H9 (cell line): ENCODE results near the gene KIF18B. TPM values are rescaled to one million over a fixed set of nuclear protein-coding genes. Genes with fewer than 3 reads are reported as not detected.

Experiments used
- DNase-seq: peaks from one replicate; pipeline ENCODE4 v3.0.0-alpha.2; 2017
- H2AFZ ChIP-seq: one replicate; pipeline ENCODE4 v1.6.1; 2013; ENCODE audit warnings: mild to moderate bottlenecking, low read length, control low read depth, moderate library complexity
- H2AK5ac ChIP-seq: 2 replicates; pipeline ENCODE4 v1.6.1; 2013; ENCODE audit warnings: low read length, control low read depth, mixed read lengths; ENCODE audit not compliant: insufficient read length
- H2BK120ac ChIP-seq: one replicate; pipeline ENCODE4 v1.6.1; 2013; ENCODE audit warnings: low read depth, mild to moderate bottlenecking, low read length, control low read depth, inconsistent platforms; ENCODE audit not compliant: poor library complexity, severe bottlenecking
- H2BK12ac ChIP-seq: 2 replicates; pipeline ENCODE4 v1.6.1; 2013; ENCODE audit warnings: low read length, control low read depth, mixed read lengths, low read depth; ENCODE audit not compliant: insufficient read length
- H2BK15ac ChIP-seq: 2 replicates; pipeline ENCODE4 v1.6.1; 2013; ENCODE audit warnings: low read depth, low read length, control low read depth
- H2BK20ac ChIP-seq: one replicate; pipeline ENCODE4 v1.6.1; 2013; ENCODE audit warnings: low read depth, mild to moderate bottlenecking, low read length, control low read depth, inconsistent platforms; ENCODE audit not compliant: poor library complexity, severe bottlenecking
- H2BK5ac ChIP-seq: 2 replicates; pipeline ENCODE4 v1.6.1; 2013; ENCODE audit warnings: low read length, control low read depth, mixed read lengths; ENCODE audit not compliant: insufficient read length
- H3K14ac ChIP-seq: 2 replicates; pipeline ENCODE4 v1.6.1; 2013; ENCODE audit warnings: low read length, control low read depth; ENCODE audit not compliant: insufficient read depth
- H3K18ac ChIP-seq: 2 replicates; pipeline ENCODE4 v1.6.1; 2013; ENCODE audit warnings: low read depth, mild to moderate bottlenecking, mixed read lengths, low read length, control low read depth; ENCODE audit not compliant: insufficient read length
- H3K23ac ChIP-seq: 2 replicates; pipeline ENCODE4 v1.6.1; 2013; ENCODE audit warnings: low read length, control low read depth, mixed read lengths, low read depth; ENCODE audit not compliant: insufficient read length
- H3K23me2 ChIP-seq: 2 replicates; pipeline ENCODE4 v1.6.1; 2013; ENCODE audit warnings: low read depth, mild to moderate bottlenecking, mixed read lengths, low read length, control low read depth; ENCODE audit not compliant: insufficient read length, poor library complexity, severe bottlenecking
- H3K27ac ChIP-seq: 2 replicates; pipeline ENCODE4 v1.5.1; 2013; ENCODE audit warnings: low read length, control low read depth, mixed read lengths, low read depth; ENCODE audit not compliant: insufficient read length
- H3K27me3 ChIP-seq: 2 replicates; pipeline ENCODE4 v1.6.1; 2013; ENCODE audit warnings: low read length, control low read depth, inconsistent platforms; ENCODE audit not compliant: insufficient read depth
- H3K4ac ChIP-seq: 2 replicates; pipeline ENCODE4 v1.6.1; 2013; ENCODE audit warnings: low read depth, mild to moderate bottlenecking, control low read depth, inconsistent platforms, low read length, moderate library complexity
- H3K4me1 ChIP-seq: 2 replicates; pipeline ENCODE4 v1.6.1; 2013; ENCODE audit warnings: low read length, control low read depth, inconsistent platforms; ENCODE audit not compliant: insufficient read depth
- H3K4me2 ChIP-seq: 2 replicates; pipeline ENCODE4 v1.6.1; 2013; ENCODE audit warnings: low read length, control low read depth, mixed read lengths; ENCODE audit not compliant: insufficient read length, insufficient read depth
- H3K56ac ChIP-seq: 2 replicates; pipeline ENCODE4 v1.6.1; 2013; ENCODE audit warnings: low read depth, mild to moderate bottlenecking, mixed read lengths, low read length, control low read depth; ENCODE audit not compliant: insufficient read length
- H3K79me1 ChIP-seq: 2 replicates; pipeline ENCODE4 v1.6.1; 2013; ENCODE audit warnings: low read depth, mild to moderate bottlenecking, moderate library complexity, low read length, control low read depth, inconsistent platforms; ENCODE audit not compliant: insufficient read depth, poor library complexity, severe bottlenecking
- H3K79me2 ChIP-seq: 2 replicates; pipeline ENCODE4 v1.6.1; 2013; ENCODE audit warnings: low read length, control low read depth, inconsistent platforms; ENCODE audit not compliant: insufficient read depth
- H3K9ac ChIP-seq: 2 replicates; pipeline ENCODE4 v1.6.1; 2013; ENCODE audit warnings: low read length, control low read depth, mixed read lengths; ENCODE audit not compliant: insufficient read length; ENCODE audit errors: extremely low read depth
- H3K9me3 ChIP-seq: one replicate; pipeline ENCODE4 v1.6.1; 2013; ENCODE audit warnings: low read depth, low read length, inconsistent platforms; ENCODE audit not compliant: control insufficient read depth
- H3T11ph ChIP-seq: one replicate; pipeline ENCODE4 v1.6.1; 2013; ENCODE audit warnings: mild to moderate bottlenecking, low read length, control low read depth, inconsistent platforms
- H4K20me1 ChIP-seq: one replicate; pipeline ENCODE4 v1.6.1; 2013; ENCODE audit not compliant: control insufficient read depth, insufficient read length, insufficient read depth
- H4K5ac ChIP-seq: 2 replicates; pipeline ENCODE4 v1.6.1; 2013; ENCODE audit warnings: low read depth, mild to moderate bottlenecking, mixed read lengths, low read length, control low read depth; ENCODE audit not compliant: insufficient read length
- H4K8ac ChIP-seq: replicated peaks from 2 replicates; pipeline ENCODE4 v1.6.1; 2013; ENCODE audit warnings: low read length, control low read depth, mixed read lengths, low read depth; ENCODE audit not compliant: insufficient read length
- H4K91ac ChIP-seq: 2 replicates; pipeline ENCODE4 v1.6.1; 2013; ENCODE audit warnings: low read depth, mild to moderate bottlenecking, moderate library complexity, mixed read lengths, low read length, control low read depth; ENCODE audit not compliant: insufficient read length
- H3K27ac Mint-ChIP-seq, 3 experiments: 2 replicates in 2 of 3; 3 replicates in 1 of 3; pipeline ENCODE4 v1.8.0; 2020 to 2021; ENCODE audit warnings: mixed read lengths in 3 of 3, mild to moderate bottlenecking in 1 of 3, moderate library complexity in 1 of 3
- H3K27me3 Mint-ChIP-seq: 2 replicates; pipeline ENCODE4 v1.8.0; 2021; ENCODE audit warnings: low read depth, mild to moderate bottlenecking, moderate library complexity, mixed read lengths
- H3K36me3 Mint-ChIP-seq, 3 experiments: 2 replicates in 2 of 3; 3 replicates in 1 of 3; pipeline ENCODE4 v1.8.0; 2020 to 2021; ENCODE audit warnings: low read depth in 3 of 3, mixed read lengths in 3 of 3; ENCODE audit not compliant: insufficient read depth in 1 of 3
- H3K4me1 Mint-ChIP-seq, 2 experiments: 2 replicates each; pipeline ENCODE4 v1.8.0; 2020; ENCODE audit warnings: mixed read lengths in 2 of 2
- H3K4me3 Mint-ChIP-seq, 2 experiments: 2 replicates in 1 of 2; 3 replicates in 1 of 2; pipeline ENCODE4 v1.8.0; 2020 to 2021; ENCODE audit warnings: mild to moderate bottlenecking in 2 of 2, mixed read lengths in 2 of 2, moderate library complexity in 1 of 2
- H3K9me3 Mint-ChIP-seq, 2 experiments: 2 replicates in 1 of 2; 3 replicates in 1 of 2; pipeline ENCODE4 v1.8.0; 2020; ENCODE audit warnings: mild to moderate bottlenecking in 2 of 2, mixed read lengths in 2 of 2, moderate library complexity in 1 of 2
- CTCF ChIP-seq: fragments of 200-600 bp; sonication (generic); conservative IDR thresholded peaks from 3 replicates; pipeline ENCODE4 v1.8.0; 2021; ENCODE audit warnings: antibody characterized with exemption, mild to moderate bottlenecking
- WGBS: extraction: QIAGEN DNeasy Blood & Tissue Kit; methylation state at CpG from one replicate; pipeline ENCODE4 v1.1.7; 2013; ENCODE audit warnings: missing lambda C conversion rate, low lambda C conversion rate, mixed read lengths; ENCODE audit not compliant: insufficient read length; ENCODE audit errors: extremely low coverage; 5-methylcytosine and 5-hydroxymethylcytosine counted together
- total RNA-seq: library from RNA; stranded (reverse); gene quantifications from 2 replicates; pipeline ENCODE4 v1.2.1, GENCODE V29; 2021

KIF18B gene
- total RNA-seq, 1 experiment from 2014 or later = 51.8 TPM

DNA sequence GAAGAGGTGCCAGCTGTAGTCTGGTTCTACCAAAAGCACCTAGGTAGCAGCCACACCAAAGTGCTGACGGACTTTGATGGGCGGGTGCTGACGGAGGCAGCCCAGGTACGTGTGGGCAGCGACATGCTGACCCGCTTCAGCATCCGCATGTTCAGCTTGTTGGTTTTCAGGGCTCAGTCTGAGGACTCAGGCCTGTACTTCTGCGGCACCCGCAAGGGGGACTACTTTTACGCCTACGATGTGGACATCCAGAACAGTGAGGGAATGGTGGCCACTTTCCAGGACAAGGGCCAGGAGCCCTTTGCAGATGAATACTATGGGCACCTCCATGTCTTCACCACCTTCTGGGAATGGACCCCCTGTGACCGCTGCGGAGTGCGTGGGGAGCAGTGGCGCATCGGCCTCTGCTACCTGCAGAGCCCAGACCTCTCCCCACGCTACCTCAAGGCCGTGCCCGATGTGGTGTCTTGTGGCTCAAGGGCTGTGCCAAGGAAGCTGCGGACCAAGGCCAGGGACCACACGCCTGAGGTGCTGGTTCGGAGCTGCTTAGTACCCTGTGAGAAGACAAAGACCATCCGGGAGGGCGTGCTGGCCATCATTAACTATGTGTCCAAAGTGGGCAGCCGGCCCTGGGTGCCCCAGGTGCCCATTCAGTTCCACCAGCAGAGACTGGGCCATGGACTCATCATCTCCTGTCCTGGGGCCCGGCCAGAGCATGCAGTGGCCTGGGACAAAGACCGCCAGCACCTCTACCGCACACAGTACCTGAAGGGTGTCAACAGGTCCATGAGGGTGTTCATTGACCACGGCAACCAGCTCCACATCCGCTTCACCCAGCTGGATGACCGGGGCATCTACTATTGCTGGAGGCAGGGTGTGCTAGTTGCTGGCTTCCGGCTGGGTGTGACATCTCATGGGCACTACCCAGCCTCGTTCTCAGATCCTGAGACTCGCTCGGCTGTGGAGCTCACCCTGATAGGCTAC, 43.3 kb downstream of the KIF18B start:
- H3K4me1 ChIP-seq = no peaks in the 10 kb centered on the region; the same call in 1 of the 2 replicates
- H4K5ac ChIP-seq = no peak overlapping the region
- no peaks in the 10 kb centered on the region for H3K9me3 ChIP-seq
- Mint-ChIP-seq H3K9me3 (no peaks in the 10 kb centered on the region), H3K27ac (no peak overlapping the region), H3K4me1 (peaks cover 11 to 20% of the 10 kb centered on the region in 2 experiments; a peak in 3 of 4 replicates), H3K36me3 (no peaks in the 10 kb centered on the region), H3K27me3 (peaks cover 10% of the 10 kb centered on the region), H3K4me3 (no peak overlapping the region)
- no peak overlapping the region for H3K56ac ChIP-seq
- no peak for TF ChIP-seq CTCF
- no peaks in the 10 kb centered on the region for H3K27me3 ChIP-seq
- no peak overlapping the region for H2BK20ac ChIP-seq
- no CpG with 5 or more reads among the region's 35 CpGs for WGBS
- H3K4me2 ChIP-seq = no peak overlapping the region
- no peak overlapping the region for H3K27ac ChIP-seq
- H2AFZ ChIP-seq = no peak overlapping the region
- no peak overlapping the region for H4K91ac ChIP-seq
- no peak overlapping the region for H2BK15ac ChIP-seq
- no peak overlapping the region; the same call in 1 of the 2 replicates for H3K14ac ChIP-seq
- no peak overlapping the region for H3K18ac ChIP-seq
- H3T11ph ChIP-seq = no peak overlapping the region
- peaks cover 4% of the 10 kb centered on the region for H3K23me2 ChIP-seq
- no peak overlapping the region for H2BK5ac ChIP-seq
- no peak overlapping the region for H2BK120ac ChIP-seq
- DNase-seq = no peak
- H2BK12ac ChIP-seq = no peak overlapping the region
- H3K4ac ChIP-seq = no peak overlapping the region
- no peaks in the 10 kb centered on the region for H3K79me1 ChIP-seq
- no peak overlapping the region for H2AK5ac ChIP-seq
- H4K8ac ChIP-seq = no peak overlapping the region
- H3K79me2 ChIP-seq = no peaks in the 10 kb centered on the region
- H3K23ac ChIP-seq = no peak overlapping the region
- H3K9ac ChIP-seq = no peak overlapping the region
- no peaks in the 10 kb centered on the region for H4K20me1 ChIP-seq
